ENCODE data around the gene MSI2.

The MSI2 gene

DNA sequence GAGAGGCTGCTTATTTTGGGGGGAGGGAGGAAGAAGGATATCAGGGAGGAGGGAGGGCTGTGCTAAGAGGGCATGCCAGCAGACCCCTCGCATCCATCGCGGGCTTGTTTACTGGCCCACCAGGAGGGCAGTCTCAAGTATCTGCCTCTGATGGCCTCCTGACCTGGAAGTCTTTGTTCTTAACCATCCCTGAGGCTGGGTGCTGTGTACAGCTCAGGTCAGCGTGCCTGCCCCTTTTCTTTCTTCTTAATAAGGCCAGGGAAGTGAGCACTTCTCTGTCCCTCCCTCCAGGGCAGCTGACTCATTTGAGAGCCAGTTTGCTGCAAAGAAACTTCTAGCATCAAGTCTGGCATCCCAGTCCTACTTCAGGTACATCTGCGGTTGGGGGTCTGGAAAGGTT is 331.8 kb downstream of the MSI2 start:
- ATAC-seq: no peak
- TF ChIP-seq ZC3H10 (CRISPR knock-in tag; IDR thresholded peaks at IDR 0.05): no peak
- TF ChIP-seq ZFP30 (CRISPR knock-in tag; IDR thresholded peaks at IDR 0.05): no peak
- no peak for TF ChIP-seq SNAI2 (CRISPR knock-in tag; IDR thresholded peaks at IDR 0.05)
- TF ChIP-seq OSR1 (CRISPR knock-in tag; IDR thresholded peaks at IDR 0.05): no peak
- no peak for TF ChIP-seq ZNF70 (CRISPR knock-in tag; IDR thresholded peaks at IDR 0.05)
- TF ChIP-seq TCF4 (CRISPR knock-in tag; IDR thresholded peaks at IDR 0.05; ENCODE audit: borderline replicate concordance): no peak
- TF ChIP-seq TOX (CRISPR knock-in tag; IDR thresholded peaks at IDR 0.05; ENCODE audit: borderline replicate concordance): no peak
- no peak for TF ChIP-seq PATZ1 (CRISPR knock-in tag; IDR thresholded peaks at IDR 0.05; ENCODE audit: borderline replicate concordance)
- TF ChIP-seq, protein P1, sequence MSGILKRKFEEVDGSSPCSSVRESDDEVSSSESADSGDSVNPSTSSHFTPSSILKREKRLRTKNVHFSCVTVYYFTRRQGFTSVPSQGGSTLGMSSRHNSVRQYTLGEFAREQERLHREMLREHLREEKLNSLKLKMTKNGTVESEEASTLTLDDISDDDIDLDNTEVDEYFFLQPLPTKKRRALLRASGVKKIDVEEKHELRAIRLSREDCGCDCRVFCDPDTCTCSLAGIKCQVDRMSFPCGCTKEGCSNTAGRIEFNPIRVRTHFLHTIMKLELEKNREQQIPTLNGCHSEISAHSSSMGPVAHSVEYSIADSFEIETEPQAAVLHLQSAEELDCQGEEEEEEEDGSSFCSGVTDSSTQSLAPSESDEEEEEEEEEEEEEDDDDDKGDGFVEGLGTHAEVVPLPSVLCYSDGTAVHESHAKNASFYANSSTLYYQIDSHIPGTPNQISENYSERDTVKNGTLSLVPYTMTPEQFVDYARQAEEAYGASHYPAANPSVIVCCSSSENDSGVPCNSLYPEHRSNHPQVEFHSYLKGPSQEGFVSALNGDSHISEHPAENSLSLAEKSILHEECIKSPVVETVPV (CRISPR knock-in tag; IDR thresholded peaks at IDR 0.05): no peak
- TF ChIP-seq BACH2 (CRISPR knock-in tag; IDR thresholded peaks at IDR 0.05; ENCODE audit: borderline replicate concordance): no peak
- no peak for TF ChIP-seq ESRRG (CRISPR knock-in tag; IDR thresholded peaks at IDR 0.05)
- no peak for TF ChIP-seq ZNF565 (CRISPR knock-in tag; conservative IDR thresholded peaks at IDR 0.05; ENCODE audit: low read depth)
- TF ChIP-seq, protein P2, sequence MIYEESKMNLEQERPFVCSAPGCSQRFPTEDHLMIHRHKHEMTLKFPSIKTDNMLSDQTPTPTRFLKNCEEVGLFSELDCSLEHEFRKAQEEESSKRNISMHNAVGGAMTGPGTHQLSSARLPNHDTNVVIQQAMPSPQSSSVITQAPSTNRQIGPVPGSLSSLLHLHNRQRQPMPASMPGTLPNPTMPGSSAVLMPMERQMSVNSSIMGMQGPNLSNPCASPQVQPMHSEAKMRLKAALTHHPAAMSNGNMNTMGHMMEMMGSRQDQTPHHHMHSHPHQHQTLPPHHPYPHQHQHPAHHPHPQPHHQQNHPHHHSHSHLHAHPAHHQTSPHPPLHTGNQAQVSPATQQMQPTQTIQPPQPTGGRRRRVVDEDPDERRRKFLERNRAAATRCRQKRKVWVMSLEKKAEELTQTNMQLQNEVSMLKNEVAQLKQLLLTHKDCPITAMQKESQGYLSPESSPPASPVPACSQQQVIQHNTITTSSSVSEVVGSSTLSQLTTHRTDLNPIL (CRISPR knock-in tag; IDR thresholded peaks at IDR 0.05; ENCODE audit: low read depth): no peak
- TF ChIP-seq, protein P3, sequence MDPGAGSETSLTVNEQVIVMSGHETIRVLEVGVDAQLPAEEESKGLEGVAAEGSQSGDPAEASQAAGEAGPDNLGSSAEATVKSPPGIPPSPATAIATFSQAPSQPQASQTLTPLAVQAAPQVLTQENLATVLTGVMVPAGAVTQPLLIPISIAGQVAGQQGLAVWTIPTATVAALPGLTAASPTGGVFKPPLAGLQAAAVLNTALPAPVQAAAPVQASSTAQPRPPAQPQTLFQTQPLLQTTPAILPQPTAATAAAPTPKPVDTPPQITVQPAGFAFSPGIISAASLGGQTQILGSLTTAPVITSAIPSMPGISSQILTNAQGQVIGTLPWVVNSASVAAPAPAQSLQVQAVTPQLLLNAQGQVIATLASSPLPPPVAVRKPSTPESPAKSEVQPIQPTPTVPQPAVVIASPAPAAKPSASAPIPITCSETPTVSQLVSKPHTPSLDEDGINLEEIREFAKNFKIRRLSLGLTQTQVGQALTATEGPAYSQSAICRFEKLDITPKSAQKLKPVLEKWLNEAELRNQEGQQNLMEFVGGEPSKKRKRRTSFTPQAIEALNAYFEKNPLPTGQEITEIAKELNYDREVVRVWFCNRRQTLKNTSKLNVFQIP (CRISPR knock-in tag; IDR thresholded peaks at IDR 0.05; ENCODE audit: borderline replicate concordance, low read depth): no peak
- no peak for TF ChIP-seq ISL1 (CRISPR knock-in tag; IDR thresholded peaks at IDR 0.05)
- no peak for TF ChIP-seq ZFP3 (CRISPR knock-in tag; IDR thresholded peaks at IDR 0.05)
- no peak for TF ChIP-seq RARB (CRISPR knock-in tag; IDR thresholded peaks at IDR 0.05)

- ATAC-seq: no peak
- TF ChIP-seq ZFP3 (CRISPR knock-in tag; IDR thresholded peaks at IDR 0.05): no peak
- TF ChIP-seq, protein P1 (CRISPR knock-in tag; IDR thresholded peaks at IDR 0.05): no peak
- no peak for TF ChIP-seq SNAI2 (CRISPR knock-in tag; IDR thresholded peaks at IDR 0.05)
- TF ChIP-seq ZNF565 (CRISPR knock-in tag; conservative IDR thresholded peaks at IDR 0.05; ENCODE audit: low read depth): no peak
- TF ChIP-seq, protein P4, sequence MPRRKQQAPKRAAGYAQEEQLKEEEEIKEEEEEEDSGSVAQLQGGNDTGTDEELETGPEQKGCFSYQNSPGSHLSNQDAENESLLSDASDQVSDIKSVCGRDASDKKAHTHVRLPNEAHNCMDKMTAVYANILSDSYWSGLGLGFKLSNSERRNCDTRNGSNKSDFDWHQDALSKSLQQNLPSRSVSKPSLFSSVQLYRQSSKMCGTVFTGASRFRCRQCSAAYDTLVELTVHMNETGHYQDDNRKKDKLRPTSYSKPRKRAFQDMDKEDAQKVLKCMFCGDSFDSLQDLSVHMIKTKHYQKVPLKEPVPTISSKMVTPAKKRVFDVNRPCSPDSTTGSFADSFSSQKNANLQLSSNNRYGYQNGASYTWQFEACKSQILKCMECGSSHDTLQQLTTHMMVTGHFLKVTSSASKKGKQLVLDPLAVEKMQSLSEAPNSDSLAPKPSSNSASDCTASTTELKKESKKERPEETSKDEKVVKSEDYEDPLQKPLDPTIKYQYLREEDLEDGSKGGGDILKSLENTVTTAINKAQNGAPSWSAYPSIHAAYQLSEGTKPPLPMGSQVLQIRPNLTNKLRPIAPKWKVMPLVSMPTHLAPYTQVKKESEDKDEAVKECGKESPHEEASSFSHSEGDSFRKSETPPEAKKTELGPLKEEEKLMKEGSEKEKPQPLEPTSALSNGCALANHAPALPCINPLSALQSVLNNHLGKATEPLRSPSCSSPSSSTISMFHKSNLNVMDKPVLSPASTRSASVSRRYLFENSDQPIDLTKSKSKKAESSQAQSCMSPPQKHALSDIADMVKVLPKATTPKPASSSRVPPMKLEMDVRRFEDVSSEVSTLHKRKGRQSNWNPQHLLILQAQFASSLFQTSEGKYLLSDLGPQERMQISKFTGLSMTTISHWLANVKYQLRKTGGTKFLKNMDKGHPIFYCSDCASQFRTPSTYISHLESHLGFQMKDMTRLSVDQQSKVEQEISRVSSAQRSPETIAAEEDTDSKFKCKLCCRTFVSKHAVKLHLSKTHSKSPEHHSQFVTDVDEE (CRISPR knock-in tag; IDR thresholded peaks at IDR 0.05): no peak
These were observed 333.1 kb downstream of the MSI2 start for GRCh38 chr17:57589151-57590034.
